ENCODE measurements around the gene MYO5B.

MYO5B gene

GRCh38 chr18:49884465-49884864 is 310.5 kb downstream of the MYO5B start:
- H3K4me1 ChIP-seq (ENCODE audit: insufficient read depth, low read length) = no peaks in the 10 kb centered on the region
- no peak for ATAC-seq (ENCODE audit: insufficient read depth, low read depth)
- H3K27ac ChIP-seq (ENCODE audit: low read length) = no peak overlapping the region
- no peak overlapping the region for H3K9ac ChIP-seq (ENCODE audit: low read depth, low read length)
- H3K79me2 ChIP-seq (ENCODE audit: insufficient read depth, low read length) = no peaks in the 10 kb centered on the region
- no peaks in the 10 kb centered on the region for H4K20me1 ChIP-seq (ENCODE audit: insufficient read depth, low read length)
- no peak overlapping the region for H3K4me3 ChIP-seq (ENCODE audit: low read depth in 1 of 2, low read length in 2 of 2)
- H3K36me3 ChIP-seq (ENCODE audit: insufficient read depth, low read length) = no peaks in the 10 kb centered on the region
- DNase-seq = no peak
- H3K9me3 ChIP-seq (ENCODE audit: insufficient read depth, low read length, severe bottlenecking) = no peaks in the 10 kb centered on the region
- H3K27me3 ChIP-seq (ENCODE audit: insufficient read depth, low read length, poor library complexity) = no peaks in the 10 kb centered on the region
- TF ChIP-seq EZH2 (IDR thresholded peaks at IDR 0.05; ENCODE audit: borderline replicate concordance, low read depth, low read length, severe bottlenecking) = no peak
- TF ChIP-seq, protein P1, sequence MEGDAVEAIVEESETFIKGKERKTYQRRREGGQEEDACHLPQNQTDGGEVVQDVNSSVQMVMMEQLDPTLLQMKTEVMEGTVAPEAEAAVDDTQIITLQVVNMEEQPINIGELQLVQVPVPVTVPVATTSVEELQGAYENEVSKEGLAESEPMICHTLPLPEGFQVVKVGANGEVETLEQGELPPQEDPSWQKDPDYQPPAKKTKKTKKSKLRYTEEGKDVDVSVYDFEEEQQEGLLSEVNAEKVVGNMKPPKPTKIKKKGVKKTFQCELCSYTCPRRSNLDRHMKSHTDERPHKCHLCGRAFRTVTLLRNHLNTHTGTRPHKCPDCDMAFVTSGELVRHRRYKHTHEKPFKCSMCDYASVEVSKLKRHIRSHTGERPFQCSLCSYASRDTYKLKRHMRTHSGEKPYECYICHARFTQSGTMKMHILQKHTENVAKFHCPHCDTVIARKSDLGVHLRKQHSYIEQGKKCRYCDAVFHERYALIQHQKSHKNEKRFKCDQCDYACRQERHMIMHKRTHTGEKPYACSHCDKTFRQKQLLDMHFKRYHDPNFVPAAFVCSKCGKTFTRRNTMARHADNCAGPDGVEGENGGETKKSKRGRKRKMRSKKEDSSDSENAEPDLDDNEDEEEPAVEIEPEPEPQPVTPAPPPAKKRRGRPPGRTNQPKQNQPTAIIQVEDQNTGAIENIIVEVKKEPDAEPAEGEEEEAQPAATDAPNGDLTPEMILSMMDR (IDR thresholded peaks at IDR 0.05; ENCODE audit: borderline replicate concordance, extremely low read depth, low read length, poor library complexity, severe bottlenecking) = no peak
- no peak overlapping the region for H3K4me2 ChIP-seq (ENCODE audit: insufficient read depth, low read length)
- no peak overlapping the region for H2AFZ ChIP-seq (ENCODE audit: low read depth, low read length)

- no peaks in the 10 kb centered on the region for H3K79me2 ChIP-seq (ENCODE audit: insufficient read depth, low read length)
- no peaks in the 10 kb centered on the region for H3K27me3 ChIP-seq (ENCODE audit: insufficient read depth, low read length, poor library complexity)
- no peaks in the 10 kb centered on the region for H3K9me3 ChIP-seq (ENCODE audit: insufficient read depth, low read length, severe bottlenecking)
- H3K4me2 ChIP-seq (ENCODE audit: insufficient read depth, low read length) = no peak overlapping the region
- H2AFZ ChIP-seq (ENCODE audit: low read depth, low read length) = no peak overlapping the region
- H3K9ac ChIP-seq (ENCODE audit: low read depth, low read length) = no peak overlapping the region
- H3K4me1 ChIP-seq (ENCODE audit: insufficient read depth, low read length) = no peaks in the 10 kb centered on the region
- H4K20me1 ChIP-seq (ENCODE audit: insufficient read depth, low read length) = no peaks in the 10 kb centered on the region
- no peak for TF ChIP-seq EZH2 (IDR thresholded peaks at IDR 0.05; ENCODE audit: borderline replicate concordance, low read depth, low read length, severe bottlenecking)
- TF ChIP-seq, protein P1 (IDR thresholded peaks at IDR 0.05; ENCODE audit: borderline replicate concordance, extremely low read depth, low read length, poor library complexity, severe bottlenecking) = no peak
- ATAC-seq (ENCODE audit: insufficient read depth, low read depth) = 0 out of 3 replicates have a peak, but pooled peaks have one; percentile 37
- H3K27ac ChIP-seq (ENCODE audit: low read length) = no peak overlapping the region
- H3K4me3 ChIP-seq (ENCODE audit: low read depth in 1 of 2, low read length in 2 of 2) = no peak overlapping the region
- H3K36me3 ChIP-seq (ENCODE audit: insufficient read depth, low read length) = no peaks in the 10 kb centered on the region
- DNase-seq = peak; percentile 18
These were observed 314.3 kb downstream of the MYO5B start for GRCh38 chr18:49880661-49881060.

DNA sequence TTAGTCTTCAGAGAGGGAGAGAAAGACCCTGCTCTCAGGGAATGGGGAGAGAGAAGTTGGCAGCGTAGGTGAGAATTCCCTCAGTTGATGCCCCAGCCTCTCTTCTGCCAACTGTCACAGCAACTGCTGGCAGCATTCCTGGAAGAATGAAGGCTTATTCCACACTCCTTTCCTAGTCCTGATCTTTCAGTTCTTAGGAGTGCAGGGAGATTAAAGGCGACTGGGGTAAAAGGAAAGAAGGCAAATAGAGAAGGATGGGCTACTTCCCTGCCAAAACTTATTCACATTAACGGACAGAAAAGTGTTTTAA is 315.7 kb downstream of the MYO5B start:
- H2AFZ ChIP-seq (ENCODE audit: low read depth, low read length) = no peak overlapping the region
- H3K4me2 ChIP-seq (ENCODE audit: insufficient read depth, low read length) = no peak overlapping the region
- H3K4me3 ChIP-seq (ENCODE audit: low read depth in 1 of 2, low read length in 2 of 2) = no peak overlapping the region
- H4K20me1 ChIP-seq (ENCODE audit: insufficient read depth, low read length) = no peaks in the 10 kb centered on the region
- no peaks in the 10 kb centered on the region for H3K27me3 ChIP-seq (ENCODE audit: insufficient read depth, low read length, poor library complexity)
- DNase-seq = no peak
- no peaks in the 10 kb centered on the region for H3K9me3 ChIP-seq (ENCODE audit: insufficient read depth, low read length, severe bottlenecking)
- ATAC-seq (ENCODE audit: insufficient read depth, low read depth) = no peak
- no peaks in the 10 kb centered on the region for H3K4me1 ChIP-seq (ENCODE audit: insufficient read depth, low read length)
- H3K79me2 ChIP-seq (ENCODE audit: insufficient read depth, low read length) = no peaks in the 10 kb centered on the region
- H3K36me3 ChIP-seq (ENCODE audit: insufficient read depth, low read length) = no peaks in the 10 kb centered on the region
- H3K27ac ChIP-seq (ENCODE audit: low read length) = no peak overlapping the region
- no peak overlapping the region for H3K9ac ChIP-seq (ENCODE audit: low read depth, low read length)
- TF ChIP-seq EZH2 (IDR thresholded peaks at IDR 0.05; ENCODE audit: borderline replicate concordance, low read depth, low read length, severe bottlenecking) = no peak
- TF ChIP-seq, protein P1 (IDR thresholded peaks at IDR 0.05; ENCODE audit: borderline replicate concordance, extremely low read depth, low read length, poor library complexity, severe bottlenecking) = no peak

Measured in DND-41 (cell line).